Measurements from ENCODE around the gene RAB7A. TPM values are rescaled to one million over a fixed set of nuclear protein-coding genes. Genes with fewer than 3 reads are reported as not detected.

The RAB7A gene
- total and polyA plus RNA-seq, 12 donors = 76.7 to 446 (median 133) TPM

DNA sequence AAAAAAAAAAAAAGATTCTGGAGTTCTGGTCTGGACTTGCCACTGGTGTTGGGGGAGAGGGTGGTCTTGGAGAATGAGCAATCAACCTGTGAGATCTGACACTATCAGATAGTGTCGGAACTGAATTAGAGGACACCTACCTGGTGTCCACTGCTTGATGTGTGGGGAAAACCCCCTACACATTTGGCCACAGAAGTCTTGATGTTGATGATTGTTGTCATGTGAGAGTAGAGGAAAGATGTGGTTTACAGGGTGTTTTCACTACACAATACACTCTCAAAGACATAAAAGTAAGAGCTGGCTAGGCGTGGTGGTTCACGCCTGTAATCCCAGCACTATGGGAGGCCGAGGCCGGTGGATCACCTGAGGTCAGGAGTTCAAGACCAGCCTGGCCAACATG is 36.9 kb upstream of the RAB7A start:
- WGBS, 4 donors = 89 to 95% (median 93%) methylated on average over 5 of the region's 5 CpGs
- TF ChIP-seq POLR2A (IDR thresholded peaks at IDR 0.05) (no peak), CTCF (IDR thresholded peaks at IDR 0.05) (no peak)
- intact Hi-C loops (cut with DNase I) = loop anchor here in 1 of 2 donors (10.0 kb wide), 1 partner anchor 106 kb away; no protein-coding TSS in a partner anchor
- H3K27ac ChIP-seq = no peak overlapping the region
- no peaks in the 10 kb centered on the region for H3K27me3 ChIP-seq
- no peak for DNase-seq
- H3K36me3 ChIP-seq (replicated peaks in 1 of 2) = no peaks in the 10 kb centered on the region
- H3K4me3 ChIP-seq = no peak overlapping the region
- no peaks in the 10 kb centered on the region for H3K4me1 ChIP-seq (replicated peaks in 1 of 2)
- H3K9me3 ChIP-seq (replicated peaks in 1 of 3) = no peaks in the 10 kb centered on the region

- intact Hi-C loops (cut with DNase I) = no loop called here
- H3K4me3 ChIP-seq = no peak overlapping the region
- H3K9me3 ChIP-seq (replicated peaks in 1 of 3) = no peaks in the 10 kb centered on the region
- H3K27me3 ChIP-seq = no peaks in the 10 kb centered on the region
- WGBS, 4 donors = 0 to 58% (median 39%) methylated on average over 2 of the region's 2 CpGs
- TF ChIP-seq CTCF (IDR thresholded peaks at IDR 0.05) = no peak
- TF ChIP-seq POLR2A (IDR thresholded peaks at IDR 0.05) = no peak
- no peak overlapping the region for H3K27ac ChIP-seq
- no peaks in the 10 kb centered on the region for H3K36me3 ChIP-seq (replicated peaks in 1 of 2)
- DNase-seq = no peak
- no peaks in the 10 kb centered on the region for H3K4me1 ChIP-seq (replicated peaks in 1 of 2)
These were observed 32.3 kb upstream of the RAB7A start for GRCh38 chr3:128693696-128694095.

GRCh38 chr3:128697341-128697740 is 28.6 kb upstream of the RAB7A start:
- DNase-seq = no peak
- no peak overlapping the region for H3K4me3 ChIP-seq
- intact Hi-C loops (cut with DNase I) = no loop called here
- 81 to 91% (median 86%) methylated on average over 8 of the region's 8 CpGs for WGBS, 4 donors
- no peak overlapping the region for H3K27ac ChIP-seq
- TF ChIP-seq POLR2A (IDR thresholded peaks at IDR 0.05) (no peak), CTCF (IDR thresholded peaks at IDR 0.05) (no peak)
- H3K4me1 ChIP-seq (replicated peaks in 1 of 2) = no peaks in the 10 kb centered on the region
- no peaks in the 10 kb centered on the region for H3K27me3 ChIP-seq
- H3K9me3 ChIP-seq (replicated peaks in 1 of 3) = no peaks in the 10 kb centered on the region
- H3K36me3 ChIP-seq (replicated peaks in 1 of 2) = no peaks in the 10 kb centered on the region

DNA sequence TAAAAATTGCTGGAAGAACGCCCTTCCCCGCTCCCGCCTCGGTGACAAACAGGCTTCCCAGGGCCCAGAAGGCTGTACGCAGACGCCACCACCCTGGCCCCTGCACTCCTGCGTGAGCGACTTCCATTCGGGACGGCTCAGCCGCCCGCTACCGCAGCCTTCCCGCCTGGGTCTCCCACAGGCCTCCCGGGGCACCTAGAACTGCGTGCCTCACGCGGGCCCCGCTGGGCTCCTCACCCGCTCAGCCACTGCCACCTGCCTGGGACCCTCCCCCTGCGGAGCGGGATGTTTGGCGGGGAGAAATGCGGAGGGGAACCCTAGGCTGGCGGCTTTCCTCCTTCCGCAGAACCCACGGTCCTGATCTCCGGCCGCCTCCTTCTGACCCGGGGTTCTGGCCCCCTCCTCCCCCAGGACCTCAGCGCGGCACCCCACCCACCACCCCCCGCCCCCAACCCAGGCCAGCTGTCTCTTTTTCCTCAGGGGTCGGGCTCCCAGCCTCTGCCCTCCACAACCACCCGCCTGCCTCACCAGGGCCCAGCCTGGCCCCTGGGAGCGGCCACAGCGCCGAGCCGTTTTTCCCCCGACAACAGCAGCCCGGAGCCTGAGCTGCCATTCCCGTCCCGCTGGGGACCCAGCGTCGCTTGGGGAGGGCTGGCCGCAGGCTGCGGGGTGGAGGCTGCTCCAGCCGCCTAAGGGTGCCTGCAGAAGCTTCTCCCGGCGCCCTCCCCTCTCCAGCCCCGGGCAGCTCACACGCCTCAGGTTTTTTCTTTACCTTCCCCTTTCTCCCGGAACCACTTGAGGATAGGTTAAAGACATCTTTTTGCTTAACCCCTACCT is 27.6 kb upstream of the RAB7A start:
- H3K36me3 ChIP-seq (replicated peaks in 1 of 2) = no peaks in the 10 kb centered on the region
- peak overlapping the region in 4 of 5 donors; percentile 65 to 89 (median 88) for H3K27ac ChIP-seq
- peak; percentile 53 to 68 (median 60) for DNase-seq
- intact Hi-C loops (cut with DNase I) = no loop called here
- H3K4me1 ChIP-seq (replicated peaks in 1 of 2) = no peaks in the 10 kb centered on the region
- WGBS, 4 donors = 0 to 2% (median 1%) methylated on average over 12 to 53 of the region's 53 CpGs
- H3K9me3 ChIP-seq (replicated peaks in 1 of 3) = no peaks in the 10 kb centered on the region
- H3K4me3 ChIP-seq = peak overlapping the region in 2 of 4 donors; percentile 65 to 84
- no peaks in the 10 kb centered on the region for H3K27me3 ChIP-seq
- TF ChIP-seq CTCF (IDR thresholded peaks at IDR 0.05) (no peak), POLR2A (IDR thresholded peaks at IDR 0.05) (peak; percentile 26 to 53)
